Suprapubic skin (tissue), 4 donors: Measurements from ENCODE around the gene CDH26. TPM values are rescaled to one million over a fixed set of nuclear protein-coding genes. Genes with fewer than 3 reads are reported as not detected.

Experiments
- DNase-seq, 2 donors: peaks; one replicate each; pipeline ENCODE4 v3.0.0-alpha.2; 2019; ENCODE audit warnings: low spot score in 2 of 2
- H3K27ac ChIP-seq: fragments of 200-600 bp; sonication (generic); one replicate; pipeline ENCODE4 v1.5.1; 2019
- H3K27me3 ChIP-seq: fragments of 200-600 bp; sonication (generic); one replicate; pipeline ENCODE4 v1.5.1; 2019
- H3K36me3 ChIP-seq: fragments of 200-600 bp; sonication (generic); one replicate; pipeline ENCODE4 v1.5.1; 2019
- H3K4me1 ChIP-seq: fragments of 200-600 bp; sonication (generic); one replicate; pipeline ENCODE4 v1.5.1; 2019
- H3K4me3 ChIP-seq: fragments of 200-600 bp; sonication (generic); one replicate; pipeline ENCODE4 v1.5.1; 2019; ENCODE audit warnings: mild to moderate bottlenecking
- H3K9me3 ChIP-seq: fragments of 200-600 bp; sonication (generic); one replicate; pipeline ENCODE4 v1.5.1; 2019
- CTCF ChIP-seq, 2 donors: fragments of 200-600 bp in 1 of 2; fragments of 450-650 bp in 1 of 2; sonication (generic) in 1 of 2; IDR thresholded peaks; one replicate each; pipeline ENCODE4 v1.5.1; 2016 to 2019; ENCODE audit warnings: antibody characterized with exemption in 2 of 2, mild to moderate bottlenecking in 1 of 2, moderate library complexity in 1 of 2
- EP300 ChIP-seq: sonication (generic); formaldehyde crosslinking; IDR thresholded peaks from one replicate; pipeline ENCODE4 v1.6.1; 2017; ENCODE audit warnings: antibody characterized with exemption
- POLR2A ChIP-seq, 2 donors: fragments of 450-650 bp; IDR thresholded peaks; one replicate each; pipeline ENCODE4 v1.6.1; 2017; ENCODE audit warnings: antibody characterized with exemption in 2 of 2, mild to moderate bottlenecking in 2 of 2, moderate library complexity in 2 of 2
- POLR2AphosphoS5 ChIP-seq, 3 donors: sonication (generic); formaldehyde crosslinking; IDR thresholded peaks; one replicate each; pipeline ENCODE4 v1.6.1; 2017; ENCODE audit warnings: antibody characterized with exemption in 3 of 3
- WGBS: methylation state at CpG from one replicate; pipeline ENCODE4 v1.1.5; 2018; 5-methylcytosine and 5-hydroxymethylcytosine counted together
- total RNA-seq, 4 donors: library from RNA; depleted of rRNA; stranded (reverse); fragments of >200 nt; gene quantifications; one replicate each; pipeline ENCODE4 v1.1.0, GENCODE V29; 2016

CDH26 gene
- total RNA-seq, 4 donors from 2014 or later, result 1.4 to 2.2 (median 2.0) TPM

- 69% methylated on average over 9 of the region's 9 CpGs for WGBS
- no peak overlapping the region for H3K27ac ChIP-seq
- no peaks in the 10 kb centered on the region for H3K9me3 ChIP-seq
- H3K4me1 ChIP-seq, result no peaks in the 10 kb centered on the region
- H3K36me3 ChIP-seq, result no peaks in the 10 kb centered on the region
- TF ChIP-seq EP300, result no peak
- no peak for TF ChIP-seq POLR2AphosphoS5 (IDR thresholded peaks at IDR 0.05)
- no peak for TF ChIP-seq CTCF (IDR thresholded peaks at IDR 0.05)
- TF ChIP-seq POLR2A (IDR thresholded peaks at IDR 0.05), result no peak
- H3K4me3 ChIP-seq, result no peak overlapping the region
- no peaks in the 10 kb centered on the region for H3K27me3 ChIP-seq
- DNase-seq, result no peak
Measured at GRCh38 chr20:60031107-60031506, 72.9 kb downstream of the CDH26 start.

DNA sequence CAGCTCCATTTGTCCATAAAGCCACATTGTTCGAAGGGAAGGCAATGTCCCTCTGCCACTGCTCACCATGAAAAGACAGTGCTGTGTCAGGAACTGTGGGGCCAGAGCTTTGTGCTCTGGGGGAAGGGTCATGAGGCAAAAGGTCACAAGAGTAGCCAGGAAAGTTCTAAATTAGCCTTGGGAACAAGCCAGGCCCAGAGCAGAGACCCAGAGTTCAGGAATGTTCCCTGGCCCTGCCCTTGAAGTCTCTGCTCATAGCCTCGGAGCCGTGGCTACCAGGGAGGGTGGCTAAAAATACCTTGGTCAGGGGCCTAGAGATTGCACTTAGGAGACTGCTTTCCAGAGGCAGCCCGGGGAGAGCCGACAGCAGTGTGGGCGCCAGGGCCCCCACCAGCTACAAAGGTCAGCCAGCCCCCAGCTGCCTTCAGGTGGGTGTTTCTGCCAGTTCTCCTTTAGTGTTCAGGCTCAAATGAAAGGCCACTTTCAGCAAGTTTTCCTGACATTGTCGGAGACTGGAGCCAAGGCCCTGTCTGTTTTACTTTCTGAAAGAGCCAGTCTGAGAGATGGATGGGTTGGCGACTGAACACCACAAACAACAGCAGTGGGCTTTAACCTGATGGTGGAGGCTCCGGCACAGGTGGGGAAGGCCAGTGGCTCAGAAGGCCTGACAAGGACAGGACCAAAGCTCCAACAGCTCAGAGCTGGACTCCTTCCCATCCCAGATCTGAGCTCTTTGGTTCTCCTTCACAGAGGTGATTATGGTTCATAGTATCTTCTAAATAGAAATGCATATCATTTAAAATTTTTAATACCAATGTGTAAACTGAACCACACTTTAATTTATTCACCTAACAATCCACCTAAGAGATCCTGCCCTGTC, 76.2 kb downstream of the CDH26 start:
- Histone ChIP-seq H3K36me3 (no peaks in the 10 kb centered on the region), H3K9me3 (no peaks in the 10 kb centered on the region), H3K4me1 (no peaks in the 10 kb centered on the region), H3K27me3 (no peaks in the 10 kb centered on the region), H3K4me3 (no peak overlapping the region), H3K27ac (no peak overlapping the region)
- TF ChIP-seq POLR2AphosphoS5 (IDR thresholded peaks at IDR 0.05), result no peak
- no peak for TF ChIP-seq POLR2A (IDR thresholded peaks at IDR 0.05)
- WGBS, result 76% methylated on average over 9 of the region's 9 CpGs
- DNase-seq, result no peak

- DNase-seq, result no peak
- no peak for TF ChIP-seq POLR2AphosphoS5 (IDR thresholded peaks at IDR 0.05)
- no peak for TF ChIP-seq EP300
- no peak for TF ChIP-seq CTCF (IDR thresholded peaks at IDR 0.05)
- TF ChIP-seq POLR2A (IDR thresholded peaks at IDR 0.05), result no peak
- Histone ChIP-seq H3K4me3 (no peak overlapping the region), H3K27me3 (peaks cover 5% of the 10 kb centered on the region), H3K4me1 (no peaks in the 10 kb centered on the region), H3K36me3 (no peaks in the 10 kb centered on the region), H3K9me3 (no peaks in the 10 kb centered on the region), H3K27ac (no peak overlapping the region)
- 80% methylated on average over 6 of the region's 6 CpGs for WGBS
Measured at GRCh38 chr20:60035486-60035885, 77.3 kb downstream of the CDH26 start.

- Histone ChIP-seq H3K36me3 (no peaks in the 10 kb centered on the region), H3K4me3 (no peak overlapping the region), H3K27ac (no peak overlapping the region), H3K4me1 (no peaks in the 10 kb centered on the region), H3K27me3 (peaks cover 5% of the 10 kb centered on the region), H3K9me3 (no peaks in the 10 kb centered on the region)
- 95% methylated on average over 4 of the region's 4 CpGs for WGBS
- DNase-seq, result no peak
- TF ChIP-seq CTCF (IDR thresholded peaks at IDR 0.05), result no peak
- TF ChIP-seq POLR2A (IDR thresholded peaks at IDR 0.05), result no peak
- TF ChIP-seq POLR2AphosphoS5 (IDR thresholded peaks at IDR 0.05), result no peak
- no peak for TF ChIP-seq EP300
Measured at GRCh38 chr20:60036346-60036745, 78.1 kb downstream of the CDH26 start.

DNA sequence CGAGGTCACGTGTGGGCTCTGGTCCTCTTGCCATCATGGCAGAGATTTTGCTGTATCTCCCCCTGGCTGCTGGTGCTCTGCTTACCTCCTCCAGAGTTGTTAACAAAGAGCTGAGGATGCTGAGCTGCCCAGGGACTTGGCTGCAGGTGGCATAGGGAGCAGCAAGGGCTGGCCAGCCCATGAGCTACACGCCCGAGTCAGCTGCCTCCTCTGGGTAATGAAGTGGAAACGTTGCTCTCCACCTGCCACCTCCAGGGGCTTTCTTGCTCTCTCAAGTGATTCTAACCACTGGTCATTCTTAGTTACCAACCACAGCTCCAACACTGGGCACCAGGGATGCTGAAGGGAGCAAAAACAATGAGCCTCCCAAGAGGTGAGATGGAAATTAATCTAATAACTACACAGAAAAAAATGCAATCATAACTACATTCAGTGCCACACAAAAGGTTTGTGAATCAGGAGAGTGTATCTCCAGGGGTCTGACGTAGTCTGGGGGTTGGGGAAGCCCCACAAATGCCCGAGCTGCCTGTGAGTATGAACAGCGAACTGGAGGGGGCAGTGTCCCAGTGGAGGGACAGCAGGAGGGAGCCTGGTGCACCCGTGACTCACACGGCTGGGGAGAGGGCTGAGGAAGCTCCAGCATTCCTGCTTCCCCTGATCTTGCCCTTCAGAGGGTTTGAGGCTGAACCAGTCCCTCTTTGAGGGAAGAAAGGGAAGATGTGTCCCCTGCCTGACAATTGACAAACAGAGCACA, 78.7 kb downstream of the CDH26 start:
- 83% methylated on average over 7 of the region's 10 CpGs for WGBS

More for the DNA sequence above, 78.7 kb downstream of the CDH26 start:
- peaks cover 5% of the 10 kb centered on the region for H3K27me3 ChIP-seq
- TF ChIP-seq EP300 (no peak), POLR2A (IDR thresholded peaks at IDR 0.05) (no peak), CTCF (IDR thresholded peaks at IDR 0.05) (no peak), POLR2AphosphoS5 (IDR thresholded peaks at IDR 0.05) (no peak)
- H3K4me3 ChIP-seq, result no peak overlapping the region
- no peak for DNase-seq
- no peak overlapping the region for H3K27ac ChIP-seq
- no peaks in the 10 kb centered on the region for H3K9me3 ChIP-seq
- H3K36me3 ChIP-seq, result no peaks in the 10 kb centered on the region
- H3K4me1 ChIP-seq, result no peaks in the 10 kb centered on the region
